Amniotic epithelial cell (primary cell): ENCODE measurements around the gene PDE4A.

Source experiments
- DNase-seq: peaks from one replicate; pipeline ENCODE4 v3.0.0-alpha.2; 2010; ENCODE audit warnings: low read depth

PDE4A gene

DNA sequence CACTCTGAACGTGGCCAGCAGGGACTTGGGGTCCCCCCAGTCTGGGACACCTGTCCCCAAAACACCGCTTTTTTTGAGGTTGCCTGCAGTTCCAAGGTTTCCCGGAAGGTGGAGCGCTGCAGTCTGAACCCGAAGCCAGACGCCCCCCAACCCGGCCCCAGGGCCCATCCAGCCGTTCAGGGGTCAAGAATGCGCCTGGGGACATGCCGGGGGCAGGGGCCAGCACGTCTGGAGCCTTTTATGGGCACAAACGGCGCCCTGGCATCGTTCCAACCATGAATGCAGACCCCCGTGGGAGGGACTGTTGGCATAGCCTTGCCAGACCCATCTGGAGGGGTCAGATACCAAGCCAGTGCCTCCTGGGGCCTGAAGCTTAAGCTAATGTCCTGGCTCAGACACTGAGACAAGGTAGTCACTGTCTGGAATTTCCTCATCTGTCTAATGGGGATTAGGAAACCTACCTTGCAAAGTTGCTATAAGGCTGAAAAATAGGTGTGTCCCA lies 90.0 kb downstream of the PDE4A start:
- peak; percentile 17 for DNase-seq

GRCh38 chr19:10513223-10513622 lies 92.9 kb downstream of the PDE4A start:
- DNase-seq, result no peak

DNA sequence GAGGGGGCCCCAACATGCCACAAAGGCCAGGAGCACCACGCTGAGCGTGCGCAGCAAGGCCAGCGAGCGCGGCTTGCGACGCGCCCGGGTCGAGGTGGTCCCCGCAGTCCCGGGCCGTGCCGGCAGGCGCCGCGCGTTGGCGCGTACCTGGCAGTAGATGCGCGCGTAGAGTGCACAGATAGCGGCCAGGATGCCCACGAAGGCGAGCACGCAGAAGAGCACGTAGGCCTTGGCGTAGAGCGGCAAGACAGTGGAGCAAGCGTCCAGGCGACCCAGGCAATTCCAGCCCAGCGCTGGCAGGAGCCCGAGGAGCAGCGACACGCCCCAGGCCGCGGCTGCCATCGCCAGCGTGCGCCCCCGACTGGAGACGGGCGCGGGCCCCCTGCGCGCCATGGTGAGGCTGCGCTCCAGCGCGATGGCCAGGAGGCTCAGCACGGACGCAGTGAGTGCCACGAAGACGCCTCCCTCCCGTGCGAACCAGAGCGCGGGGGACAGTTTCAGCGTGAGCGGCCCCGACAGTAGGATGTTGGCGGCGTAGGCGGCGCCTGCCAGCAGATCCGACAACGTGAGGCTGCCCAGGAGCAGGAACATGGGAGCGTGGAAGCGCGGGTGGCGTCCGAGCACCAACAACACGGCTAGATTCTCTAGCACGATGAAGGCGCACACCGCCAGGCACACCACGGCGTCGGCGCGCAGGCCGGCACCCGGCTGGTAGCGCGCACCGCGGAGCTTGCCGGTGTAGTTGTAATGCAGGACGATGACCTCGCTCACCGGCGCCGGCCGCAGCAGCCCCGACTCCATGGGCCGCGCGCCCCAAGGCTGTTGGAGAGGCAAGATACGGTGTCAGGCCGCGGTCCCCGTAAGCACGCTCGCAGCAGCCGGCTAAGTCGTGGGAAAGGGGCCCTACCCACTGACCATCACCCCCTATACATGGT lies 94.1 kb downstream of the PDE4A start:
- DNase-seq, result no peak

DNA sequence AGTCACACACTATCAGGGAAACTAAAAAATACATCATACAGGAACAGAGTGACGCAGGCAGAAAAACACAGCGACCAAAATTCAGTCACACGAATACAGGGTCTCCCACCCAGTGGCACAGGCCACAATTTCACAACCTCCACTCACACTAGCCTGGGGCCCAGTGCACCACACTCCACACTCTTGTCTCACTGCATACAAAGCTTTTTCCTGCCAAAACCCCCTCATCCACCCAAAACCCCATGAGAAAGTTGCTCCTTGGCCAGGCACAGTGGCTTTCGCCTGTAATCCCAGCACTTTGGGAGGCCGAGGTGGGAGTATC lies 95.7 kb downstream of the PDE4A start:
- DNase-seq, result no peak

GRCh38 chr19:10516671-10517286 lies 96.4 kb downstream of the PDE4A start:
- DNase-seq, result no peak

GRCh38 chr19:10517361-10517759 lies 97.0 kb downstream of the PDE4A start, which contains the start of gene S1PR5:
TSS of gene S1PR5 (minus strand) at chr19:10517447. CDS start at chr19:10515011, 2,436 bp downstream.
- no peak for DNase-seq

DNA sequence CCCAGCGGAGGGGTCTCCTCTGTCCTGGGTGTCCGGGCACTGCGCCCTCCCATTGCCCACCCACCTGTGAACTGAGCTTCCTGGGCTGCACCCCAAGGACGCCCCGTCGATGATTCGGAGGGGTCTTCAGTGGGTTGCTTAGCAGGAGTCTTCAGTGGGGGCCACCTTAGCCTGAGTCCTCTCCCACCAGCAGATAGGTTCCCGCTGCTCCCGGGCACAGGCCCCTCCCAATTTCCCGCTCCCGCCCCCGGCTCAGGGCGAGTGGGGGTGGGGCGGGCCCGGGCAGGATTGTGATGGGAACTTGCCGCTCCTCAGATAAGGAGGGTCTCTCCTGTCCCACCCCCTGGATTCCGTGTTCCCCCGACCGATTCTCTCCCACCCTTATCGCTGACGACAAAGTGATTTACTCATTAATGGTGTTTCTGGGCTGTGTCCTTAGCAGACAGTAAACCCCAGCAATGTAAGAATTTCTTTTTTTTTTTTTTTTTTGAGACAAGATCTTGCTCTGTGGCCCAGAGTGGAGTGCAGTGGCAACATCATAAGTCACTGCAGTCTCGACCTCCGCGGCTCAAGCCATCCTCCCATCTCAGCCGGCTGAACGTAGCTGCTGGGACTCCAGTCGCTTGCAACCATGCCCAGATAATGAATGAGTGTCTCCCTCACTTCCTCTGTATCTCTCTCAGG lies 97.6 kb downstream of the PDE4A start:
- DNase-seq, result peak; percentile 53

DNA sequence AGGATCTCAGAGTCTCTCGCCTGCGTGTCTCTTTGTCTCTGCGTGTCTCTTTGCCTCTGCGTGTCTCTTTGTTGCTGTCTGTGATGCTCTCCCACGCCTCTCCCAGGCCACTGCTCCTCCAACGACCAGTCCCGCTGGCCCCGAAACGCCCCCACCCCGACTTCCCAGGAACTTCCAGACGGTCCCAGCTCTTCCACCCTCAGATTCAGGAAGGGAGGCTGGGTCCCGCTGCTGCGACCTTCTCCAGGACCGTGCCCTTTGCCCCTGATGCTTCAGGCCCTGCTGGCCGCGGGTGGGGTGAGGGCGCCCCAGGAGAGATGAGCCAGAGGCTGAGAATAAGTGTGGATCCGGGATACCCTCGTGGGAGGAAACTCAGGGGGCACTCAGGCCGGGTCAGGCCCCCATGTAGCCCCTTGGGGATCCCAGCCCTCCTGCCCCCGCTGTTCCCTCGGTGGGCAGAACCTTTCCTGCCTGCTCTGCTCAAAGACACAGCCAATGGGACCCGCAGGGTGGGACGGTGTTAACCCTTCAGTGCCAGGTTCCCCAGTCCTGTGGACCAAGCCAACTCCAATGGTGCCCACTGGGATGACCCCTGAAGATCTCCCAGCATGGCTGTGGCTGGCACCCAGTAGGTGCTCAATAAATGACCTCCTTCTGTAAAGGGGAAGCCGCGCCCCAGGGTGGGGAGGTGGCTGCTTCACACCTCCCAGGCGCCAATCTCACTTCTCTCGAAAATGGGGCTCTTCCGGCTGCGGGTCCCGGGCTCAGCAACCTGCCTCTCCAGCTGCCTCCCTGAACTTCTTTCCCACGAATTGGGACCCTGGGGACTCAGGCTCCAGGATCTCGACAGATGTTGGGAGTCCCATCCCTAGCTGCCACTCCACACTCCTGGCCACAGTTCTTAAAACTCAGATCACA lies 98.4 kb downstream of the PDE4A start:
- no peak for DNase-seq
